HepG2 (cell line): ENCODE data around the gene SAP30. TPM values are rescaled to one million over a fixed set of nuclear protein-coding genes. Genes with fewer than 3 reads are reported as not detected.

ENCODE experiments used
- ATAC-seq: fragments of 200-7000 bp; cut with Tn5 transposase; 3 replicates; pipeline ENCODE4 v1.9.1; 2020; ENCODE audit warnings: mild to moderate bottlenecking, moderate library complexity
- BruUV-seq: library from RNA; stranded (reverse); fragments of 400-500 nt; replicated peaks from 2 replicates; lab custom pipeline; 2021; lab: Mats Ljungman, UMichigan
- CTCF ChIA-PET: fragments of 300-600 bp; formaldehyde crosslinking; extraction: SDS; loops from one replicate; lab custom pipeline; 2021; ENCODE audit warnings: low total read pairs, inconsistent platforms, low intra/inter-chr PET ratio; lab: Yijun Ruan, JAX
- POLR2A ChIA-PET: fragments of 350-600 bp; sonication (Branson Sonifier 250); formaldehyde crosslinking; loops from one replicate; lab custom pipeline; 2020; ENCODE audit warnings: antibody characterized with exemption, inconsistent platforms; lab: Yijun Ruan, JAX
- DNase-seq: peaks from one replicate; pipeline ENCODE4 v3.0.0-alpha.2; 2015; ENCODE audit warnings: low spot score
- FAIRE-seq: peaks from 3 replicates; lab custom pipeline; 2011; peaks lifted over from hg19 to GRCh38; lab: Jason Lieb, UNC
- H2AFZ ChIP-seq: one replicate; pipeline ENCODE4 v1.6.1; 2011; ENCODE audit warnings: low read length, inconsistent platforms
- H3K27ac ChIP-seq: fragments of 300-600 bp; 3 replicates; pipeline ENCODE4 v1.8.0; 2011; ENCODE audit warnings: mixed run types, mild to moderate bottlenecking, mixed read lengths, low read length, inconsistent platforms; ENCODE audit not compliant: insufficient read depth; ENCODE audit errors: extremely low read length
- H3K27me3 ChIP-seq, 2 experiments: fragments of 200-600 bp in 1 of 2; 2 replicates in 1 of 2; 3 replicates in 1 of 2; pipeline versions ENCODE4 v1.6.0 to v1.8.0; 2011; ENCODE audit warnings: low read length in 2 of 2, mild to moderate bottlenecking in 2 of 2, moderate library complexity in 2 of 2, inconsistent platforms in 1 of 2; ENCODE audit not compliant: insufficient read depth in 2 of 2, control insufficient read depth in 1 of 2
- H3K36me3 ChIP-seq, 2 experiments: fragments of 200-600 bp in 1 of 2; replicated peaks in 1 of 2; 2 replicates in 1 of 2; 3 replicates in 1 of 2; pipeline versions ENCODE4 v1.5.1 to v1.8.0; 2011; ENCODE audit warnings: low read length in 2 of 2, inconsistent platforms in 1 of 2; ENCODE audit not compliant: insufficient read depth in 2 of 2, control insufficient read depth in 1 of 2
- H3K4me1 ChIP-seq: 2 replicates; pipeline ENCODE4 v1.5.1; 2012; ENCODE audit warnings: low read length, inconsistent platforms; ENCODE audit not compliant: insufficient read depth
- H3K4me2 ChIP-seq: 2 replicates; pipeline ENCODE4 v1.6.0; 2011; ENCODE audit warnings: low read depth, low read length, inconsistent platforms
- H3K4me3 ChIP-seq, 3 experiments: fragments of 200-600 bp in 1 of 3; sonication (generic), shearing (Covaris generic) in 1 of 3; replicated peaks in 1 of 3; 2 replicates each; pipeline ENCODE4 v1.5.1; 2011 to 2016; ENCODE audit warnings: low read length in 3 of 3, inconsistent platforms in 2 of 3, low read depth in 2 of 3, mild to moderate bottlenecking in 2 of 3, control low read depth in 1 of 3, mixed read lengths in 1 of 3; ENCODE audit not compliant: insufficient read depth in 1 of 3
- H3K79me2 ChIP-seq: one replicate; pipeline ENCODE4 v1.6.1; 2011; ENCODE audit warnings: low read length, inconsistent platforms; ENCODE audit not compliant: insufficient read depth
- H3K9ac ChIP-seq: 2 replicates; pipeline ENCODE4 v1.6.0; 2011; ENCODE audit warnings: mild to moderate bottlenecking, low read depth, low read length, inconsistent platforms; ENCODE audit not compliant: insufficient read depth
- H3K9me3 ChIP-seq: 2 replicates; pipeline ENCODE4 v1.5.1; 2012; ENCODE audit warnings: mild to moderate bottlenecking, low read length
- H4K20me1 ChIP-seq: 2 replicates; pipeline ENCODE4 v1.6.0; 2011; ENCODE audit warnings: inconsistent platforms, mild to moderate bottlenecking, low read length, moderate library complexity; ENCODE audit not compliant: insufficient read depth
- HDAC6 ChIP-seq: fragments of 200-600 bp; sonication (generic); IDR thresholded peaks from 2 replicates; pipeline ENCODE4 v1.7.0; 2017; ENCODE audit warnings: mild to moderate bottlenecking, antibody characterized with exemption, low read length, low read depth
- RXRB ChIP-seq: IDR thresholded peaks from 2 replicates; pipeline ENCODE4 v1.6.1; 2016; ENCODE audit warnings: borderline replicate concordance, missing genetic modification reagents, missing compliant biosample characterization
- ZNF230 ChIP-seq: sonication (generic); formaldehyde crosslinking; IDR thresholded peaks from 2 replicates; pipeline ENCODE4 v1.4.0; 2020; ENCODE audit warnings: mild to moderate bottlenecking, missing genetic modification reagents
- ZNF589 ChIP-seq: sonication (generic); formaldehyde crosslinking; conservative IDR thresholded peaks from 2 replicates; pipeline ENCODE4 v1.8.0; 2022; ENCODE audit warnings: mild to moderate bottlenecking, moderate library complexity, missing genetic modification reagents
- ZNF598 ChIP-seq: sonication (generic); formaldehyde crosslinking; IDR thresholded peaks from 2 replicates; pipeline ENCODE4 v1.5.1; 2020; ENCODE audit warnings: mild to moderate bottlenecking, missing genetic modification reagents, borderline replicate concordance
- ZNF761 ChIP-seq: sonication (generic); formaldehyde crosslinking; conservative IDR thresholded peaks from 2 replicates; pipeline ENCODE4 v1.4.0; 2020; ENCODE audit warnings: mild to moderate bottlenecking, missing genetic modification reagents
- in situ Hi-C: cut with HindIII; loops from 2 replicates; pipeline ENCODE4 v1.10.0; 2017; ENCODE audit warnings: low pct_unique_long_range_greater_than_20kb; ENCODE audit not compliant: extremely low pct_ligation_motif_present
- intact Hi-C: fragments of 100-400 bp; cut with micrococcal nuclease; formaldehyde crosslinking; loops from one replicate; pipeline ENCODE4 v1.10.0; 2022; ENCODE audit not compliant: unreplicated experiment
- polyA plus RNA-seq, 8 experiments: library from polyadenylated mRNA; depleted of rRNA in 3 of 8; stranded (reverse) in 7 of 8; unstranded in 1 of 8; fragments of >200 nt; fragmentation: Illumina TruSeq in 4 of 8; extraction: Trizol in 4 of 8; gene quantifications; 2 replicates each; pipeline versions ENCODE4 v1.2.1 to v1.2.3, GENCODE V29; 2011 to 2016; ENCODE audit warnings: low read depth in 4 of 8, missing spikeins in 1 of 8, mixed read lengths in 1 of 8; ENCODE audit not compliant: insufficient read depth in 1 of 8
- total RNA-seq, 5 experiments: library from RNA; depleted of rRNA; stranded (reverse); fragments of >200 nt; fragmentation: Illumina TruSeq; extraction: Trizol; gene quantifications; 2 replicates each; pipeline ENCODE4 v1.2.3, GENCODE V29; 2016; ENCODE audit warnings: low read depth in 1 of 5
- TF ChIP-seq, protein P1 (sequence below): sonication (generic); formaldehyde crosslinking; IDR thresholded peaks from 2 replicates; pipeline ENCODE4; 2020; ENCODE audit warnings: missing genetic modification reagents, mild to moderate bottlenecking, borderline replicate concordance

Gene SAP30
- total and polyA plus RNA-seq, 2 of the 13 experiments (the other 11 are each of a cell fraction or from before 2014, with no cell fraction given): 14.2 to 25.1 TPM

GRCh38 chr4:173380987-173381386, 10.2 kb downstream of the SAP30 start:
- DNase-seq: no peak
- no peaks in the 10 kb centered on the region; a peak in 4 of 5 replicates for H3K36me3 ChIP-seq
- no peaks in the 10 kb centered on the region for H3K79me2 ChIP-seq
- BruUV-seq: no TSS peak
- H2AFZ ChIP-seq: no peak overlapping the region
- H3K27me3 ChIP-seq: no peaks in the 10 kb centered on the region
- in situ Hi-C loops: no loop called here
- no peak overlapping the region for H3K27ac ChIP-seq
- H3K9me3 ChIP-seq: no peaks in the 10 kb centered on the region
- POLR2A ChIA-PET: no interaction called here
- ATAC-seq: no peak
- H3K4me3 ChIP-seq: no peak overlapping the region
- no peaks in the 10 kb centered on the region for H4K20me1 ChIP-seq
- no peak overlapping the region for H3K4me2 ChIP-seq
- TF ChIP-seq ZNF230 (CRISPR knock-in tag): no peak
- TF ChIP-seq, protein P1, sequence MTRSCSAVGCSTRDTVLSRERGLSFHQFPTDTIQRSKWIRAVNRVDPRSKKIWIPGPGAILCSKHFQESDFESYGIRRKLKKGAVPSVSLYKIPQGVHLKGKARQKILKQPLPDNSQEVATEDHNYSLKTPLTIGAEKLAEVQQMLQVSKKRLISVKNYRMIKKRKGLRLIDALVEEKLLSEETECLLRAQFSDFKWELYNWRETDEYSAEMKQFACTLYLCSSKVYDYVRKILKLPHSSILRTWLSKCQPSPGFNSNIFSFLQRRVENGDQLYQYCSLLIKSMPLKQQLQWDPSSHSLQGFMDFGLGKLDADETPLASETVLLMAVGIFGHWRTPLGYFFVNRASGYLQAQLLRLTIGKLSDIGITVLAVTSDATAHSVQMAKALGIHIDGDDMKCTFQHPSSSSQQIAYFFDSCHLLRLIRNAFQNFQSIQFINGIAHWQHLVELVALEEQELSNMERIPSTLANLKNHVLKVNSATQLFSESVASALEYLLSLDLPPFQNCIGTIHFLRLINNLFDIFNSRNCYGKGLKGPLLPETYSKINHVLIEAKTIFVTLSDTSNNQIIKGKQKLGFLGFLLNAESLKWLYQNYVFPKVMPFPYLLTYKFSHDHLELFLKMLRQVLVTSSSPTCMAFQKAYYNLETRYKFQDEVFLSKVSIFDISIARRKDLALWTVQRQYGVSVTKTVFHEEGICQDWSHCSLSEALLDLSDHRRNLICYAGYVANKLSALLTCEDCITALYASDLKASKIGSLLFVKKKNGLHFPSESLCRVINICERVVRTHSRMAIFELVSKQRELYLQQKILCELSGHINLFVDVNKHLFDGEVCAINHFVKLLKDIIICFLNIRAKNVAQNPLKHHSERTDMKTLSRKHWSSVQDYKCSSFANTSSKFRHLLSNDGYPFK (CRISPR knock-in tag): no peak
- no peak for TF ChIP-seq RXRB (CRISPR knock-in tag)
- no peak for TF ChIP-seq ZNF598 (CRISPR knock-in tag)
- no peak for TF ChIP-seq ZNF589 (CRISPR knock-in tag)
- TF ChIP-seq HDAC6: no peak
- no peak for TF ChIP-seq ZNF761
- CTCF ChIA-PET: no interaction called here
- H3K9ac ChIP-seq: no peak overlapping the region
- H3K4me1 ChIP-seq: no peaks in the 10 kb centered on the region
- intact Hi-C loops: no loop called here
- FAIRE-seq: no peak
